GM10266 (cell line): ENCODE measurements around the gene TAS2R40.
A peak's percentile ranks its signal among the peaks of the same experiment; 100 is the strongest.

Experiments
- DNase-seq: peaks from one replicate; pipeline ENCODE4 v3.0.0; 2012; ENCODE audit errors: extremely low spot score
- TF ChIP-seq, protein P1 (sequence below): IDR thresholded peaks from 2 replicates; pipeline ENCODE4 v1.5.1; 2012; ENCODE audit warnings: mild to moderate bottlenecking, low read depth; ENCODE audit not compliant: control insufficient read depth, insufficient read depth; ENCODE audit errors: missing control alignments

Gene TAS2R40

DNA sequence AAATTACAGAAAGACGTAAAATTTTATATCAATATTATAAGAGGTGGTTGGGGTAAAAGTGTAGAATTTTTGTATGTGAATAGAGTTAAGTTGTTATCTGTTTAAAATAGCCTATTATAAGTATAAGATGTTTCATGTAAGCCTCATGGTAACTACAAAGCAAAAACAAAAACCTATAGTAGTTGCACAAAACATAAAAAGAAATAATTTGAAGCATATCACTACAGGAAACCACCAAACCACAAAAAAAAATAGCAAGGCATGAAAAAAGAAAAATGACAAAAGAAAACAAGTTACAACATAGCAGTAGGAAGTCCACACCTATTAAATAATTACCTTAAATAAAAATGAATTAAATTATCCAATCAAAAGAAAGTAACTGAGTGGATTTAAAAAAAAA is 29.0 kb downstream of the TAS2R40 start:
- DNase-seq, result no peak
- TF ChIP-seq, protein P1, sequence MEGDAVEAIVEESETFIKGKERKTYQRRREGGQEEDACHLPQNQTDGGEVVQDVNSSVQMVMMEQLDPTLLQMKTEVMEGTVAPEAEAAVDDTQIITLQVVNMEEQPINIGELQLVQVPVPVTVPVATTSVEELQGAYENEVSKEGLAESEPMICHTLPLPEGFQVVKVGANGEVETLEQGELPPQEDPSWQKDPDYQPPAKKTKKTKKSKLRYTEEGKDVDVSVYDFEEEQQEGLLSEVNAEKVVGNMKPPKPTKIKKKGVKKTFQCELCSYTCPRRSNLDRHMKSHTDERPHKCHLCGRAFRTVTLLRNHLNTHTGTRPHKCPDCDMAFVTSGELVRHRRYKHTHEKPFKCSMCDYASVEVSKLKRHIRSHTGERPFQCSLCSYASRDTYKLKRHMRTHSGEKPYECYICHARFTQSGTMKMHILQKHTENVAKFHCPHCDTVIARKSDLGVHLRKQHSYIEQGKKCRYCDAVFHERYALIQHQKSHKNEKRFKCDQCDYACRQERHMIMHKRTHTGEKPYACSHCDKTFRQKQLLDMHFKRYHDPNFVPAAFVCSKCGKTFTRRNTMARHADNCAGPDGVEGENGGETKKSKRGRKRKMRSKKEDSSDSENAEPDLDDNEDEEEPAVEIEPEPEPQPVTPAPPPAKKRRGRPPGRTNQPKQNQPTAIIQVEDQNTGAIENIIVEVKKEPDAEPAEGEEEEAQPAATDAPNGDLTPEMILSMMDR, result no peak

DNA sequence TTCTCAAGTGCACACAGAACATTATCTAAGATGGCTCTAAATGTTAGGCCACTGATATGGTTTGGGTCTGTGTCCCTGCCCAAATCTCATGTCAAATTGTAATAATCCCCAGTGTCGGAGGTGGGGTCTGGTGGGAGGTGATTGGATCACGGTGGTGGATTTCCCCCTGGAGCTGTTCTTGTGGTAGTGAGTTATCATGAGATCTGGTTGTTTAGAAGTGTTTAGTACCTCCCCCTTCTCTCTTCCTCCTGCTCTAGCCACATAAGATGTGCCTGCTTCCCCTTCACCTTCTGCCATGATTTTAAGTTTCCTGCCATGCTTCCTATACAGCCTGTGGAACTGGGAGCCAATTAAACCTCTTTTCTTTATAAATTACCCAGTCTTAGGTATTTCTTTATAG is 30.2 kb downstream of the TAS2R40 start:
- DNase-seq, result no peak
- TF ChIP-seq, protein P1, result no peak

DNA sequence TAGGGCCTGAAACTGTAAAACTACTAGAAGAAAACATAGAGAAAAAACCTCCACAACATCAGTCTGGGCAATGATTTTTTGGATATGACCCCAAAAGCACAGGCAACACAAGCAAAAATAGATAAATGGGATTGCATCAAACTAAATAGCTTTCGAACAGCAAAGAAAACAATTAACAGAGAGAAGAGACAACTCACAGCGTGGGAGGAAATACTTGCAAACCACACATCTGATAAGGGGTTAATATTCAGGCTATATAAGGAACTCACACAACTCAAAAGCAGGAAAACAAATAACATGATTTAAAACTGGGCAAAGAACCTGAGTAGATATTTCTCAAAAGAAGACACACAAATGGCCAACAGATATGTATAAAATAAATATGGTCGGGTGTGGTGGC is 33.7 kb downstream of the TAS2R40 start:
- TF ChIP-seq, protein P1, result no peak
- no peak for DNase-seq

DNA sequence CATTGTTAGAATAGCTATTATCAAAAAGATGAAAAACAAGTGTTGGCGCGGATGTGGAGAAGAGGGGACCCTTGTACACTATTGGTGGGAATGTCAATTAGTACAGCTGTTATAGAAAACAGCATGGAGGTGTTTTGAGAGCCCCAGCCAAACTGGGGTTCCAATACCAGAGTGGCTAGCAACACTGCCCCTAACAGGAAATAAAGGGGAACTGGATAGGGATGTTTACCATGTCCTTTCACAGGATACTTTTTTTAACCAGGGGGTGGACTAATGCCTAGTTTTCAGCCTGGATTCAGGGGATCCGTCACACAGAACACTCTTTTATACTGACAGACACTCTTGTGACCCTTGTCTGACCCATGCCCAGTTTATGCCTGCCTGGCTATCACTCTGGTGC is 34.5 kb downstream of the TAS2R40 start:
- DNase-seq, result no peak
- TF ChIP-seq, protein P1, result no peak

DNA sequence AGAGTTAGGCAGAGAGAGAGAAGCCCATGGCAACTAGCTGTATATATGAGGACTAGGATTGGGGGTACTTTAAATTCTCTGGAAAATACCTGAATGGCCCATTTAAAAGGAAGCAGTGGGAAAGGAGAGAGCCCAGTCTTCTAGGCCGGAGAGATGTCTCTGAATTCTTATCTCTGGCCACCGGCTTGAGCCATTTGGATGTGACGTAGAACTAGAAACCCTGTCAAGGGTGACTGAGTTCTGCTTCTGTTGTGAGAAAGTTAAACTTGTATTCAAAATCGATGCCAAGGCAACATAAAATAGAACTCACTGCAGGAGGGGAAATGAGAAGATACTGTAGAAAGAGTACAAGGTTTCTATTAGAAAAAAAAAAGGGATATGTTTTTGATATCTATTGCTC is 35.1 kb downstream of the TAS2R40 start:
- peak; percentile 33 for DNase-seq
- TF ChIP-seq, protein P1, result no peak

DNA sequence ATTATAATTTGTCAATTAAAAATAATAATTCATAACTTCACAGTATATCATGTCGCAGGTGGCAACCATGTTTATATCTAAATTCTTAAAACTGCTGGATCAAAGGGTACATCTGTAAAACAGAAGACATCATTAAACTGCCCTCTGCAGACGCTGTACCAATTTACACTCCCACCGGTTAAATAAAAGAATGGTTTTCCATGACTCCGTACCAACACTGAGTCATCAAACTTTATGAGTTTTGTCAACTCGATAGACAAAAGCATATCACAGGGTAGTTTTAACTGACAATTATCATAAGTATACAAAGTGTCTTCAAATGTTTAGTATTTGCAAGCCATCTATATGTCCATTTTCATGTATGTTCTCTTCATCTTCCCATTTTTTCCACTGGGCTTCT is 35.7 kb downstream of the TAS2R40 start:
- DNase-seq, result no peak
- TF ChIP-seq, protein P1, result no peak

DNA sequence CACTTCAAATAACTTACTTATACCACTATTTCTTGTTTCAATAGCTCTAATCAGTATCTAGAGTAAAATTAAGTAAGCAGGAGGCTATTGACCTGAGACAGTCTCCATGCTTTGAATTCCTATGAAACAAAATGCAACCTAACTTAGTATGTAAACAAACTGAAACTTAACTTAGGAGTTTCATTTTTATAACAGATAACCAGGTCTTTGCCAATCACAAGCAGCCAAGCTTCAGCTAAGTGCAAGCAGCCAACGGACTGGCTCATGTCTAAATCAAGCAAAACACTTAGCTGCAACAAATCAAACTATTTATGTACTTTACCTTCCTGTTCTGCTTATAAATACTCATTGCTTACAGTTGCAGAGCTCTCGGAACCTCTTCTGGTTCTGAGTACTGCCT is 37.0 kb downstream of the TAS2R40 start:
- DNase-seq, result peak; percentile 46
- TF ChIP-seq, protein P1, result no peak
